ENCODE results near the gene RAC2. TPM values are rescaled to one million over a fixed set of nuclear protein-coding genes. Genes with fewer than 3 reads are reported as not detected.
A peak's percentile ranks its signal among the peaks of the same experiment; 100 is the strongest.

The RAC2 gene
- total RNA-seq, 5 donors from 2014 or later (not counting 1 experiment from before 2014, with no cell fraction given) = 353 to 413 (median 385) TPM

- Histone ChIP-seq H3K9me3 (no peaks in the 10 kb centered on the region), H3K27ac (ENCODE audit: low read length) (no peak overlapping the region), H3K4me3 (ENCODE audit: control insufficient read depth in 1 of 2, extremely low read depth in 1 of 2, low read length in 1 of 2) (no peak overlapping the region), H3K27me3 (replicated peaks in 1 of 2; ENCODE audit: control insufficient read depth in 2 of 2, extremely low read depth in 1 of 2, insufficient read depth in 2 of 2, low read length in 1 of 2) (no peaks in the 10 kb centered on the region), H3K4me1 (ENCODE audit: control insufficient read depth in 1 of 2, extremely low read depth in 1 of 2, insufficient read depth in 2 of 2, low read length in 2 of 2) (peaks cover 18 to 60% of the 10 kb centered on the region in 2 experiments), H3K36me3 (ENCODE audit: control insufficient read depth in 2 of 2, extremely low read depth in 1 of 2, insufficient read depth in 1 of 2, low read length in 1 of 2) (no peaks in the 10 kb centered on the region)
- CTCF ChIA-PET = no interaction called here
- H3K27ac Mint-ChIP-seq = peak overlapping the region; percentile 81
- H3K9me3 Mint-ChIP-seq = no peaks in the 10 kb centered on the region
- POLR2A ChIA-PET = no interaction called here
- H3K36me3 Mint-ChIP-seq = no peaks in the 10 kb centered on the region
- no peak for DNase-seq
- WGBS (ENCODE audit: insufficient coverage) = 79% methylated on average over 8 of the region's 17 CpGs
- H3K4me3 Mint-ChIP-seq = peak overlapping the region in 1 of 3 donors; percentile 8
- no peaks in the 10 kb centered on the region for H3K27me3 Mint-ChIP-seq
- H3K4me1 Mint-ChIP-seq = peaks cover 44 to 49% (median 46%) of the 10 kb centered on the region in 3 donors
- ATAC-seq (replicated peaks in 1 of 4) = peak in 1 of 4 experiments; percentile 14
These were observed 60.4 kb downstream of the RAC2 start for GRCh38 chr22:37183432-37184379.

DNA sequence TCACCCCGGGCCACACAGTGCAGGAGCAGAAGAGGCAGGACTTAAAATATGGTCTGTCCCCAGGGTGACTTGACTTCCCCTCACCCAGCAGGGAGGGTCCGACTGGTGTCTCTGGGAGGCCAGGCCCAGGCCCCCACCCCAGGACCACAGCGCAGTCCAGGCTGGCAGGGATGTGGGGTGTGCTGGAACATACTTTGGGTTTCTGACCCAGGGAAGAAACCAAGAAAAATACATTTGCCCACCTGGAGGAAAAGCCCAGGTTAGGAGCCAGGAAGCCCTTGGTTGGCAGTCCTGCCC, 61.2 kb downstream of the RAC2 start:
- Histone ChIP-seq H3K27me3 (replicated peaks in 1 of 2; ENCODE audit: control insufficient read depth in 2 of 2, extremely low read depth in 1 of 2, insufficient read depth in 2 of 2, low read length in 1 of 2) (peaks cover 0 to under 1% of the 10 kb centered on the region in 2 experiments), H3K36me3 (ENCODE audit: control insufficient read depth in 2 of 2, extremely low read depth in 1 of 2, insufficient read depth in 1 of 2, low read length in 1 of 2) (no peaks in the 10 kb centered on the region), H3K27ac (ENCODE audit: low read length) (no peak overlapping the region), H3K4me1 (ENCODE audit: control insufficient read depth in 1 of 2, extremely low read depth in 1 of 2, insufficient read depth in 2 of 2, low read length in 2 of 2) (peaks cover 15 to 52% of the 10 kb centered on the region in 2 experiments), H3K9me3 (no peaks in the 10 kb centered on the region), H3K4me3 (ENCODE audit: control insufficient read depth in 1 of 2, extremely low read depth in 1 of 2, low read length in 1 of 2) (no peak overlapping the region)
- Mint-ChIP-seq H3K27me3 (no peaks in the 10 kb centered on the region), H3K4me3 (no peak overlapping the region), H3K27ac (peak overlapping the region in 1 of 2 donors; percentile 28), H3K9me3 (no peaks in the 10 kb centered on the region), H3K36me3 (no peaks in the 10 kb centered on the region), H3K4me1 (peaks cover 42 to 45% (median 43%) of the 10 kb centered on the region in 3 donors)
- 79% methylated on average over 2 of the region's 3 CpGs for WGBS (ENCODE audit: insufficient coverage)
- DNase-seq (no peak), ATAC-seq (replicated peaks in 1 of 4) (no peak)
- ChIA-PET CTCF (no interaction called here), POLR2A (no interaction called here)

DNA sequence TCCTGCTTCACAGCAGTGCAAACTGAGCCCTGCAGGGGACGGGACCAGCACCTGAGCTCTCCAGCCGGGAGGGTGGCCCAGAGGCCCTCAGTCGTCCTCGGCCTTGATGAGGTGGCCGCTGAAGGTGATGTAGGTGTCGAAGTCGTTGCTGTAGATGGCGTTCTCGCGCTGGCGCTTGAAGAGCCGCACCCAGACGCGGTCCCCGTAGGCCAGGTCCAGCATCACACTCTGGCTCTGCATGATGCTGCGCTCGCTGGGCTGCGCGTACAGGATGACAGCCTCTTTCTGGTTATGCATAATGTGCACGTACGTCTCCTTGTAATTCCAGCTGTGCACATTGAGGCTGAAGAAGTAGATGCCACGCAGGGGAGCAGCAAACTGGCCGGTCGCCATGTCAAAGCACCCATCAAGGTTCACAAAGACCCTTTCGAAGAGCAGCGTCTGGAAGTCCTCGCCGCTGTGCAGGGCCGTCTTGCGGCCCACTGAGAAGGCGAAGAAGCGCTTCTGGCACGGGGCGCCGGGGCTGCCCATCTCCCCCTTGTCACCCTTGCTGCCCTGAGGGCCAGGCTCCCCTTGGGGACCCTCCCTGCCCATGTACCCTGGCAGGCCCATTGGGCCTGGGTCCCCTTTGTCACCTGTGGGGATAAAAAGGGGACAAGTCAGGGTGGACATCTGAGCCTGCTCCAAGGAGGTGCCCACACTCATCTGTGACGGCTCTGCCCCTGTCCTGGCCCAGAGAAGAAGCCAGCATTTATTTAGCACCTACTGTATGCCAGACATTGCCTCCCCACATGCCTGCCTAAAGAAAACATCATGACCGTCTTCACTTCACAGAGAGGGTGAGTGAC, 61.7 kb downstream of the RAC2 start:
- DNase-seq (no peak), ATAC-seq (replicated peaks in 1 of 4) (no peak)
- no peak overlapping the region for H3K4me3 Mint-ChIP-seq
- Histone ChIP-seq H3K4me1 (ENCODE audit: control insufficient read depth in 1 of 2, extremely low read depth in 1 of 2, insufficient read depth in 2 of 2, low read length in 2 of 2) (peaks cover 11 to 51% of the 10 kb centered on the region in 2 experiments), H3K9me3 (no peaks in the 10 kb centered on the region), H3K27me3 (replicated peaks in 1 of 2; ENCODE audit: control insufficient read depth in 2 of 2, extremely low read depth in 1 of 2, insufficient read depth in 2 of 2, low read length in 1 of 2) (peaks cover 0 to 6% of the 10 kb centered on the region in 2 experiments), H3K36me3 (ENCODE audit: control insufficient read depth in 2 of 2, extremely low read depth in 1 of 2, insufficient read depth in 1 of 2, low read length in 1 of 2) (no peaks in the 10 kb centered on the region), H3K27ac (ENCODE audit: low read length) (no peak overlapping the region), H3K4me3 (ENCODE audit: control insufficient read depth in 1 of 2, extremely low read depth in 1 of 2, low read length in 1 of 2) (no peak overlapping the region)
- H3K36me3 Mint-ChIP-seq = no peaks in the 10 kb centered on the region
- CTCF ChIA-PET = no interaction called here
- peaks cover 42 to 45% (median 43%) of the 10 kb centered on the region in 3 donors for H3K4me1 Mint-ChIP-seq
- peak overlapping the region in 1 of 2 donors; percentile 28 for H3K27ac Mint-ChIP-seq
- H3K27me3 Mint-ChIP-seq = peaks cover 0 to 4% of the 10 kb centered on the region in 2 donors
- POLR2A ChIA-PET = no interaction called here
- H3K9me3 Mint-ChIP-seq = no peaks in the 10 kb centered on the region
- WGBS (ENCODE audit: insufficient coverage) = 94% methylated on average over 36 of the region's 37 CpGs

GRCh38 chr22:37181681-37182080, 62.4 kb downstream of the RAC2 start:
- no peaks in the 10 kb centered on the region for H3K9me3 ChIP-seq
- Mint-ChIP-seq H3K36me3 (no peaks in the 10 kb centered on the region), H3K4me3 (no peak overlapping the region), H3K9me3 (no peaks in the 10 kb centered on the region), H3K4me1 (peaks cover 42 to 45% (median 44%) of the 10 kb centered on the region in 3 donors), H3K27me3 (peaks cover under 1 to 4% of the 10 kb centered on the region in 2 donors), H3K27ac (peak overlapping the region; percentile 11 to 25)
- H3K4me1 ChIP-seq (ENCODE audit: control insufficient read depth in 1 of 2, extremely low read depth in 1 of 2, insufficient read depth in 2 of 2, low read length in 2 of 2) = peaks cover 5 to 51% of the 10 kb centered on the region in 2 experiments
- CTCF ChIA-PET = no interaction called here
- DNase-seq (no peak), ATAC-seq (replicated peaks in 1 of 4) (no peak)
- H3K36me3 ChIP-seq (ENCODE audit: control insufficient read depth in 2 of 2, extremely low read depth in 1 of 2, insufficient read depth in 1 of 2, low read length in 1 of 2) = no peaks in the 10 kb centered on the region
- 86% methylated on average over 2 of the region's 4 CpGs for WGBS (ENCODE audit: insufficient coverage)
- POLR2A ChIA-PET = no interaction called here
- H3K4me3 ChIP-seq (ENCODE audit: control insufficient read depth in 1 of 2, extremely low read depth in 1 of 2, low read length in 1 of 2) = no peak overlapping the region
- peaks cover 0 to 12% of the 10 kb centered on the region in 2 experiments for H3K27me3 ChIP-seq (replicated peaks in 1 of 2; ENCODE audit: control insufficient read depth in 2 of 2, extremely low read depth in 1 of 2, insufficient read depth in 2 of 2, low read length in 1 of 2)
- no peak overlapping the region for H3K27ac ChIP-seq (ENCODE audit: low read length)

GRCh38 chr22:37180531-37181231, 63.4 kb downstream of the RAC2 start:
- no peak for DNase-seq
- Histone ChIP-seq H3K4me3 (ENCODE audit: control insufficient read depth in 1 of 2, extremely low read depth in 1 of 2, low read length in 1 of 2) (no peak overlapping the region), H3K36me3 (ENCODE audit: control insufficient read depth in 2 of 2, extremely low read depth in 1 of 2, insufficient read depth in 1 of 2, low read length in 1 of 2) (no peaks in the 10 kb centered on the region), H3K9me3 (no peaks in the 10 kb centered on the region), H3K4me1 (ENCODE audit: control insufficient read depth in 1 of 2, extremely low read depth in 1 of 2, insufficient read depth in 2 of 2, low read length in 2 of 2) (peaks cover 0 to 47% of the 10 kb centered on the region in 2 experiments), H3K27ac (ENCODE audit: low read length) (no peak overlapping the region), H3K27me3 (replicated peaks in 1 of 2; ENCODE audit: control insufficient read depth in 2 of 2, extremely low read depth in 1 of 2, insufficient read depth in 2 of 2, low read length in 1 of 2) (peaks cover 0 to 21% of the 10 kb centered on the region in 2 experiments)
- Mint-ChIP-seq H3K36me3 (no peaks in the 10 kb centered on the region), H3K27me3 (peaks cover 4 to 6% of the 10 kb centered on the region in 2 donors), H3K4me1 (peaks cover 39 to 42% (median 41%) of the 10 kb centered on the region in 3 donors), H3K27ac (no peak overlapping the region), H3K9me3 (no peaks in the 10 kb centered on the region), H3K4me3 (no peak overlapping the region)
- no peak for ATAC-seq (replicated peaks in 1 of 4)
- ChIA-PET CTCF (no interaction called here), POLR2A (no interaction called here)
- WGBS (ENCODE audit: insufficient coverage) = 89% methylated on average over 7 of the region's 15 CpGs
